ENCODE data around the gene LZTS3. TPM values are rescaled to one million over a fixed set of nuclear protein-coding genes. Genes with fewer than 3 reads are reported as not detected.

LZTS3 gene
- total and polyA plus RNA-seq, 2 of the 8 experiments (the other 6 are each of a cell fraction or from before 2014, with no cell fraction given) = 31.8 to 33.5 TPM

GRCh38 chr20:3157817-3158216 is 15.5 kb downstream of the LZTS3 start (continued):
- no peak for TF ChIP-seq EP300 (IDR thresholded peaks at IDR 0.05; ENCODE audit: borderline replicate concordance in 1 of 2, low read depth in 2 of 2, low read length in 2 of 2)
- no peak for TF ChIP-seq BRCA1 (IDR thresholded peaks at IDR 0.05; ENCODE audit: low read depth, low read length)
- TF ChIP-seq CEBPB (IDR thresholded peaks at IDR 0.05; ENCODE audit: low read depth, low read length) = no peak
- TF ChIP-seq ATF3 (IDR thresholded peaks at IDR 0.05; ENCODE audit: insufficient read depth, low read depth, low read length) = no peak
- no peak for TF ChIP-seq USF2 (IDR thresholded peaks at IDR 0.05; ENCODE audit: low read length)
- no peak for TF ChIP-seq JUN (IDR thresholded peaks at IDR 0.05; ENCODE audit: low read depth, low read length)
- no peak for TF ChIP-seq NANOG (IDR thresholded peaks at IDR 0.05; ENCODE audit: insufficient read depth, low read depth, low read length, poor library complexity, severe bottlenecking)

All from H1 (cell line).